ENCODE results near the gene DNAH17. TPM values are rescaled to one million over a fixed set of nuclear protein-coding genes. Genes with fewer than 3 reads are reported as not detected.
"Not testable (repeated sequence)": the region's sequence is repeated elsewhere in the genome, so short reads cannot be mapped to it uniquely, and the experiment has no call there.

The DNAH17 gene
- total and polyA plus RNA-seq, 2 of the 13 experiments (the other 11 are each of a cell fraction or from before 2014, with no cell fraction given), result 0.86 to 1.6 TPM

DNA sequence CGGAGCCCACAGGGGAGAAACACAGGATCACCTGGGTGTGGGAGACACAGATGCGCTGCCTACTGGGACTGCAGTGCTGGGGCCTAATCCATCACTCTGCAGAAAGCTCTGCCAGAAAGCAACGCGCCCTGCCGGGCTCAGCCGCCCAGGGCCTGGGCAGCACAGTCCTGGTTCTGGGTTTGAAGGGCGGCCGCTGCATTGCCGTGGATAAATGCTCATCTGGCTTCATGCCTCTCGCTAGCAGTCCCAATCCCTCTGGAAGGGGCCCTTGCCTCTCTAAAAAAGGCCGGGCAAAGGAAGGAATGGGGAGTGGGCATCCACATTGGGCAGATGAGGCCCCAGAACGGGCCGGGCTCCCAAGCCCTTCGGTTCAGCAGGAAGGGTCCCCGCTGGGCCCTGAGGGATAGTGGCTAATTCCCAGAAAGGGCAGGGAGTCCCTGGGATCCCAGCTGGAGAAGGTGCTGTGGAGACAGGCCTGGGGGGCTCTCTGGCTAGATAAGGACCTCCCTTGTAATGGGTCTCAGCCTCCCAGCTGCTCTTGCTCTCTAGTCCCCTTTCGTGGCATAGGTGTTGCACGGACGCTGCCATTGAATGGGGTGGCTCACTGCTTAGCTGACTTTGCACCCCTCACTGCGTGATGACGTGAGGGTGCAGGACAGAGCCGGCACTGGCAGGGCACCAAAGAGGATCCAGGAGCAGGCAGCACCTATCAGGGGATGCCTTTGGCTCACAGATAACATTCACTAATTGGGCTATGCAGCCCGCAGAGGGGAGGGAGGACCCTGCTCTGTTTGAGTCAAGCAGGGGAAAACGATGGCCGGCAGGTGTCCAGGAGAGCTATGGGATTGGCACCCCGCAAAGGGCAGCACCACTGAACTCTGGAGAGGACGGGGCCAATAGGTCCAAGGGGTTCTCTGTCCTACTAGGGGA is 110.1 kb downstream of the DNAH17 start (continued):
- TF ChIP-seq ZNF232 (CRISPR knock-in tag; IDR thresholded peaks at IDR 0.05; ENCODE audit: borderline replicate concordance) (0 out of 2 replicates have a peak, but pooled peaks have one; percentile 28), SAFB2 (CRISPR knock-in tag; IDR thresholded peaks at IDR 0.05; ENCODE audit: borderline replicate concordance, low read depth) (no peak), ZNF839 (CRISPR knock-in tag; IDR thresholded peaks at IDR 0.05; ENCODE audit: borderline replicate concordance) (no peak), BRD4 (CRISPR knock-in tag; IDR thresholded peaks at IDR 0.05) (no peak)

DNA sequence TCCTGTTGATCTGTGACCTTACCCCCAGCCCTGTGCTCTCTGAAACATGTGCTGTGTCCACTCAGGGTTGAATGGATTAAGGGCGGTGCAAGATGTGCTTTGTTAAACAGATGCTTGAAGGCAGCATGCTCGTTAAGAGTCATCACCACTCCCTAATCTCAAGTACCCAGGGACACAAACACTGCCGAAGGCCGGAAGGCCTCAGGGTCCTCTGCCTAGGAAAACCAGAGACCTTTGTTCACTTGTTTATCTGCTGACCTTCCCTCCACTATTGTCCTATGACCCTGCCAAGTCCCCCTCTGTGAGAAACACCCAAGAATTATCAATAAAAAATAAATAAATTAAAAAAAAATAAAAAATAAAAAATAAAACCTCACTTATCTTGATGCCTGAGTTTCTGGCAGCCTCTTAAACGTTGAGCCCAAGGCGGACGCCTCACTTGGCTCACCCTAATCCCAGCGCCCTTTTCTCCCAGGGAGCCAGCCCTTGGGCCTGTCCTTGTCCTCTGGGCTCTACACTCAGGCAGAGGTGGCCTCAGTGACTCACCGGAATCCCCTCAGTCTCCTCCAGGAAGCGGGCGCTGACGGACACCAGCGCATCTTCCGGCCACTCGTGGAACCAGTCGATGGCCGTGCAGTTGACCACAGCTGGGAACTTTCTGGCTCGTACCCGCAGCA is 110.9 kb downstream of the DNAH17 start:
- H3K79me2 ChIP-seq (ENCODE audit: insufficient read depth, low read length); FAIRE-seq; DNase-seq (ENCODE audit: low spot score); H3K36me3 ChIP-seq (replicated peaks in 1 of 2; ENCODE audit: control insufficient read depth in 1 of 2, insufficient read depth in 2 of 2, low read length in 2 of 2); H3K27ac ChIP-seq (ENCODE audit: extremely low read length, insufficient read depth, low read length); H3K27me3 ChIP-seq (ENCODE audit: control insufficient read depth in 1 of 2, insufficient read depth in 2 of 2, low read length in 2 of 2); POLR2A ChIA-PET; in situ Hi-C loops (cut with HindIII; ENCODE audit: extremely low pct_ligation_motif_present, low pct_unique_long_range_greater_than_20kb); H2AFZ ChIP-seq (ENCODE audit: low read length); H3K9me3 ChIP-seq (ENCODE audit: low read length); intact Hi-C loops (cut with micrococcal nuclease; ENCODE audit: unreplicated experiment); H3K4me3 ChIP-seq (replicated peaks in 1 of 3; ENCODE audit: insufficient read depth in 1 of 3, low read depth in 2 of 3, low read length in 3 of 3); CTCF ChIA-PET (ENCODE audit: low intra/inter-chr PET ratio, low total read pairs); H4K20me1 ChIP-seq (ENCODE audit: insufficient read depth, low read length); BruUV-seq (replicated peaks); H3K9ac ChIP-seq (ENCODE audit: insufficient read depth, low read depth, low read length); TF ChIP-seq SOX13, SOX6 (IDR thresholded peaks at IDR 0.05): not testable (repeated sequence)
- peak overlapping the region; percentile 10; the same call in 1 of the 2 replicates for H3K4me2 ChIP-seq (ENCODE audit: low read depth, low read length)
- TF ChIP-seq BCL6 (CRISPR knock-in tag; IDR thresholded peaks at IDR 0.05) (peak; percentile 66), SOX13 (CRISPR knock-in tag; conservative IDR thresholded peaks at IDR 0.05 in 1 of 2, IDR thresholded peaks at IDR 0.05 in 1 of 2) (peak in 1 of 2 experiments; percentile 51; a peak in 2 of 4 replicates), SOX6 (CRISPR knock-in tag; IDR thresholded peaks at IDR 0.05) (peak; percentile 44), ZBTB38 (CRISPR knock-in tag; IDR thresholded peaks at IDR 0.05) (peak; percentile 85), FOSL2 (CRISPR knock-in tag; IDR thresholded peaks at IDR 0.05) (peak; percentile 41; the same call in 1 of the 2 replicates), KDM2A (CRISPR knock-in tag; IDR thresholded peaks at IDR 0.05; ENCODE audit: borderline replicate concordance, low read depth) (0 out of 2 replicates have a peak, but pooled peaks have one; percentile 7), FOXO1 (CRISPR knock-in tag; IDR thresholded peaks at IDR 0.05) (0 out of 2 replicates have a peak, but pooled peaks have one; percentile 18), MTA1 (CRISPR knock-in tag; IDR thresholded peaks at IDR 0.05; ENCODE audit: borderline replicate concordance) (peak; percentile 39; the same call in 1 of the 2 replicates)
- TF ChIP-seq, protein P1, sequence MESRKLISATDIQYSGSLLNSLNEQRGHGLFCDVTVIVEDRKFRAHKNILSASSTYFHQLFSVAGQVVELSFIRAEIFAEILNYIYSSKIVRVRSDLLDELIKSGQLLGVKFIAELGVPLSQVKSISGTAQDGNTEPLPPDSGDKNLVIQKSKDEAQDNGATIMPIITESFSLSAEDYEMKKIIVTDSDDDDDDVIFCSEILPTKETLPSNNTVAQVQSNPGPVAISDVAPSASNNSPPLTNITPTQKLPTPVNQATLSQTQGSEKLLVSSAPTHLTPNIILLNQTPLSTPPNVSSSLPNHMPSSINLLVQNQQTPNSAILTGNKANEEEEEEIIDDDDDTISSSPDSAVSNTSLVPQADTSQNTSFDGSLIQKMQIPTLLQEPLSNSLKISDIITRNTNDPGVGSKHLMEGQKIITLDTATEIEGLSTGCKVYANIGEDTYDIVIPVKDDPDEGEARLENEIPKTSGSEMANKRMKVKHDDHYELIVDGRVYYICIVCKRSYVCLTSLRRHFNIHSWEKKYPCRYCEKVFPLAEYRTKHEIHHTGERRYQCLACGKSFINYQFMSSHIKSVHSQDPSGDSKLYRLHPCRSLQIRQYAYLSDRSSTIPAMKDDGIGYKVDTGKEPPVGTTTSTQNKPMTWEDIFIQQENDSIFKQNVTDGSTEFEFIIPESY (CRISPR knock-in tag; IDR thresholded peaks at IDR 0.05), result peak; percentile 65
- TF ChIP-seq, protein P2, sequence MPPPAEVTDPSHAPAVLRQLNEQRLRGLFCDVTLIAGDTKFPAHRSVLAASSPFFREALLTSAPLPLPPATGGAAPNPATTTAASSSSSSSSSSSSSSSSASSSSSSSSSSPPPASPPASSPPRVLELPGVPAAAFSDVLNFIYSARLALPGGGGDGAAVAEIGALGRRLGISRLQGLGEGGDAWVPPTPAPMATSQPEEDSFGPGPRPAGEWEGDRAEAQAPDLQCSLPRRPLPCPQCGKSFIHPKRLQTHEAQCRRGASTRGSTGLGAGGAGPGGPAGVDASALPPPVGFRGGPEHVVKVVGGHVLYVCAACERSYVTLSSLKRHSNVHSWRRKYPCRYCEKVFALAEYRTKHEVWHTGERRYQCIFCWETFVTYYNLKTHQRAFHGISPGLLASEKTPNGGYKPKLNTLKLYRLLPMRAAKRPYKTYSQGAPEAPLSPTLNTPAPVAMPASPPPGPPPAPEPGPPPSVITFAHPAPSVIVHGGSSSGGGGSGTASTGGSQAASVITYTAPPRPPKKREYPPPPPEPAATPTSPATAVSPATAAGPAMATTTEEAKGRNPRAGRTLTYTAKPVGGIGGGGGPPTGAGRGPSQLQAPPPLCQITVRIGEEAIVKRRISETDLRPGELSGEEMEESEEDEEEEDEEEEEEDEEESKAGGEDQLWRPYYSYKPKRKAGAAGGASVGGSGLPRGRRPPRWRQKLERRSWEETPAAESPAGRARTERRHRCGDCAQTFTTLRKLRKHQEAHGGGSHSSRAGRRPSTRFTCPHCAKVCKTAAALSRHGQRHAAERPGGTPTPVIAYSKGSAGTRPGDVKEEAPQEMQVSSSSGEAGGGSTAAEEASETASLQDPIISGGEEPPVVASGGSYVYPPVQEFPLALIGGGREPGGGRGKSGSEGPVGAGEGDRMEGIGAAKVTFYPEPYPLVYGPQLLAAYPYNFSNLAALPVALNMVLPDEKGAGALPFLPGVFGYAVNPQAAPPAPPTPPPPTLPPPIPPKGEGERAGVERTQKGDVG (CRISPR knock-in tag; IDR thresholded peaks at IDR 0.05; ENCODE audit: borderline replicate concordance), result peak; percentile 30; the same call in 1 of the 2 replicates
- H3K4me1 ChIP-seq (ENCODE audit: insufficient read depth, low read length), result peaks cover 11% of the 10 kb centered on the region
- ATAC-seq, result peak; percentile 52
- 59% methylated on average over 17 of the region's 19 CpGs for WGBS (ENCODE audit: low lambda C conversion rate)

All from HepG2 (cell line).